Measurements from ENCODE around the gene SPOP.

The SPOP gene

GRCh38 chr17:49638818-49639217 is 39.1 kb downstream of the SPOP start:
- no peak overlapping the region for H3K14ac ChIP-seq (ENCODE audit: low read length in 2 of 2)

GRCh38 chr17:49637739-49638138 is 40.2 kb downstream of the SPOP start:
- H2BK12ac ChIP-seq (ENCODE audit: low read length in 2 of 2): no peak overlapping the region

More at GRCh38 chr17:49638818-49639217, 39.1 kb downstream of the SPOP start:
- 95% methylated on average over 5 of the region's 5 CpGs for WGBS
- Histone ChIP-seq H2BK12ac (ENCODE audit: low read length in 2 of 2) (no peak overlapping the region), H3K23ac (ENCODE audit: low read length in 2 of 2) (no peak overlapping the region), H3K4me2 (ENCODE audit: low read length, poor library complexity, severe bottlenecking) (no peak overlapping the region), H3K27ac (ENCODE audit: low read length, poor library complexity, severe bottlenecking) (no peak overlapping the region), H3K18ac (ENCODE audit: low read depth in 1 of 2, low read length in 2 of 2) (no peak overlapping the region), H2BK15ac (ENCODE audit: low read depth, poor library complexity, severe bottlenecking) (no peak overlapping the region), H3K4ac (ENCODE audit: low read depth in 1 of 2, low read length in 2 of 2) (no peak overlapping the region), H2AK5ac (ENCODE audit: low read length, severe bottlenecking) (no peak overlapping the region), H3K9ac (ENCODE audit: low read length) (no peak overlapping the region), H3K79me1 (replicated peaks; ENCODE audit: low read length, poor library complexity, severe bottlenecking) (peaks cover 21% of the 10 kb centered on the region), H4K8ac (ENCODE audit: low read length) (no peak overlapping the region), H3K4me1 (ENCODE audit: control insufficient read depth, insufficient read depth, low read depth, low read length) (peaks cover 4% of the 10 kb centered on the region), H2AFZ (ENCODE audit: low read depth, low read length) (no peak overlapping the region), H3K4me3 (ENCODE audit: insufficient read depth in 1 of 2, low read depth in 1 of 2, low read length in 2 of 2) (no peak overlapping the region), H2BK120ac (ENCODE audit: low read depth, low read length) (no peak overlapping the region), H3K27me3 (ENCODE audit: control insufficient read depth in 1 of 2, insufficient read depth in 1 of 2, low read length in 2 of 2) (no peaks in the 10 kb centered on the region), H3K9me3 (ENCODE audit: control insufficient read depth, low read length) (peaks cover 5% of the 10 kb centered on the region), H2BK5ac (ENCODE audit: low read depth, low read length, poor library complexity, severe bottlenecking) (no peak overlapping the region), H4K91ac (ENCODE audit: low read length) (no peak overlapping the region), H3K36me3 (ENCODE audit: control insufficient read depth in 1 of 2, insufficient read depth in 2 of 2, low read depth in 1 of 2, low read length in 2 of 2) (peaks cover 0 to 10% of the 10 kb centered on the region in 2 experiments)
- no peak for DNase-seq

GRCh38 chr17:49637050-49637449 is 40.8 kb downstream of the SPOP start:
- Histone ChIP-seq H3K18ac (ENCODE audit: low read depth in 1 of 2, low read length in 2 of 2) (no peak overlapping the region), H3K14ac (ENCODE audit: low read length in 2 of 2) (no peak overlapping the region), H2BK120ac (ENCODE audit: low read depth, low read length) (no peak overlapping the region), H4K8ac (ENCODE audit: low read length) (no peak overlapping the region), H2BK5ac (ENCODE audit: low read depth, low read length, poor library complexity, severe bottlenecking) (no peak overlapping the region), H2BK15ac (ENCODE audit: low read depth, poor library complexity, severe bottlenecking) (no peak overlapping the region), H3K9me3 (ENCODE audit: control insufficient read depth, low read length) (peaks cover 5% of the 10 kb centered on the region), H3K79me1 (replicated peaks; ENCODE audit: low read length, poor library complexity, severe bottlenecking) (peaks cover 22% of the 10 kb centered on the region), H2AK5ac (ENCODE audit: low read length, severe bottlenecking) (no peak overlapping the region), H2AFZ (ENCODE audit: low read depth, low read length) (no peak overlapping the region), H3K9ac (ENCODE audit: low read length) (no peak overlapping the region), H2BK12ac (ENCODE audit: low read length in 2 of 2) (no peak overlapping the region), H3K4ac (ENCODE audit: low read depth in 1 of 2, low read length in 2 of 2) (no peak overlapping the region), H3K27me3 (ENCODE audit: control insufficient read depth in 1 of 2, insufficient read depth in 1 of 2, low read length in 2 of 2) (no peaks in the 10 kb centered on the region), H3K27ac (ENCODE audit: low read length, poor library complexity, severe bottlenecking) (peak overlapping the region; percentile 54), H3K4me1 (ENCODE audit: control insufficient read depth, insufficient read depth, low read depth, low read length) (peaks cover 4% of the 10 kb centered on the region), H3K36me3 (ENCODE audit: control insufficient read depth in 1 of 2, insufficient read depth in 2 of 2, low read depth in 1 of 2, low read length in 2 of 2) (peaks cover 0 to 10% of the 10 kb centered on the region in 2 experiments), H3K4me3 (ENCODE audit: insufficient read depth in 1 of 2, low read depth in 1 of 2, low read length in 2 of 2) (no peak overlapping the region), H3K4me2 (ENCODE audit: low read length, poor library complexity, severe bottlenecking) (no peak overlapping the region), H4K91ac (ENCODE audit: low read length) (no peak overlapping the region), H3K23ac (ENCODE audit: low read length in 2 of 2) (no peak overlapping the region)
- WGBS: 88% methylated on average over 5 of the region's 7 CpGs
- no peak for DNase-seq

More at GRCh38 chr17:49637739-49638138, 40.2 kb downstream of the SPOP start:
- Histone ChIP-seq H3K27me3 (ENCODE audit: control insufficient read depth in 1 of 2, insufficient read depth in 1 of 2, low read length in 2 of 2) (no peaks in the 10 kb centered on the region), H4K8ac (ENCODE audit: low read length) (no peak overlapping the region), H3K9me3 (ENCODE audit: control insufficient read depth, low read length) (peaks cover 5% of the 10 kb centered on the region), H2BK15ac (ENCODE audit: low read depth, poor library complexity, severe bottlenecking) (no peak overlapping the region), H3K79me1 (replicated peaks; ENCODE audit: low read length, poor library complexity, severe bottlenecking) (peaks cover 22% of the 10 kb centered on the region), H3K4ac (ENCODE audit: low read depth in 1 of 2, low read length in 2 of 2) (no peak overlapping the region), H2AK5ac (ENCODE audit: low read length, severe bottlenecking) (no peak overlapping the region), H3K18ac (ENCODE audit: low read depth in 1 of 2, low read length in 2 of 2) (no peak overlapping the region), H3K27ac (ENCODE audit: low read length, poor library complexity, severe bottlenecking) (no peak overlapping the region), H3K4me2 (ENCODE audit: low read length, poor library complexity, severe bottlenecking) (no peak overlapping the region), H2BK120ac (ENCODE audit: low read depth, low read length) (no peak overlapping the region), H3K9ac (ENCODE audit: low read length) (no peak overlapping the region), H2BK5ac (ENCODE audit: low read depth, low read length, poor library complexity, severe bottlenecking) (no peak overlapping the region), H3K4me1 (ENCODE audit: control insufficient read depth, insufficient read depth, low read depth, low read length) (peaks cover 4% of the 10 kb centered on the region), H3K14ac (ENCODE audit: low read length in 2 of 2) (no peak overlapping the region), H2AFZ (ENCODE audit: low read depth, low read length) (no peak overlapping the region), H3K4me3 (ENCODE audit: insufficient read depth in 1 of 2, low read depth in 1 of 2, low read length in 2 of 2) (no peak overlapping the region), H3K23ac (ENCODE audit: low read length in 2 of 2) (no peak overlapping the region), H3K36me3 (ENCODE audit: control insufficient read depth in 1 of 2, insufficient read depth in 2 of 2, low read depth in 1 of 2, low read length in 2 of 2) (peaks cover 0 to 10% of the 10 kb centered on the region in 2 experiments), H4K91ac (ENCODE audit: low read length) (no peak overlapping the region)
- no CpG with 5 or more reads among the region's 1 CpG for WGBS
- DNase-seq: no peak

GRCh38 chr17:49635121-49635520 is 42.8 kb downstream of the SPOP start:
- Histone ChIP-seq H2AK5ac (ENCODE audit: low read length, severe bottlenecking) (no peak overlapping the region), H3K9me3 (ENCODE audit: control insufficient read depth, low read length) (peaks cover 5% of the 10 kb centered on the region), H3K79me1 (replicated peaks; ENCODE audit: low read length, poor library complexity, severe bottlenecking) (peaks cover 14% of the 10 kb centered on the region), H4K8ac (ENCODE audit: low read length) (no peak overlapping the region), H2BK15ac (ENCODE audit: low read depth, poor library complexity, severe bottlenecking) (no peak overlapping the region), H3K4me2 (ENCODE audit: low read length, poor library complexity, severe bottlenecking) (no peak overlapping the region), H3K14ac (ENCODE audit: low read length in 2 of 2) (no peak overlapping the region), H3K27me3 (ENCODE audit: control insufficient read depth in 1 of 2, insufficient read depth in 1 of 2, low read length in 2 of 2) (no peaks in the 10 kb centered on the region), H3K4me3 (ENCODE audit: insufficient read depth in 1 of 2, low read depth in 1 of 2, low read length in 2 of 2) (no peak overlapping the region), H3K18ac (ENCODE audit: low read depth in 1 of 2, low read length in 2 of 2) (no peak overlapping the region), H2BK120ac (ENCODE audit: low read depth, low read length) (no peak overlapping the region), H3K36me3 (ENCODE audit: control insufficient read depth in 1 of 2, insufficient read depth in 2 of 2, low read depth in 1 of 2, low read length in 2 of 2) (peaks cover 0 to 10% of the 10 kb centered on the region in 2 experiments), H3K4ac (ENCODE audit: low read depth in 1 of 2, low read length in 2 of 2) (no peak overlapping the region), H3K4me1 (ENCODE audit: control insufficient read depth, insufficient read depth, low read depth, low read length) (peaks cover 4% of the 10 kb centered on the region), H2AFZ (ENCODE audit: low read depth, low read length) (no peak overlapping the region), H3K9ac (ENCODE audit: low read length) (peak overlapping the region; percentile 23), H2BK5ac (ENCODE audit: low read depth, low read length, poor library complexity, severe bottlenecking) (no peak overlapping the region), H4K91ac (ENCODE audit: low read length) (no peak overlapping the region), H3K23ac (ENCODE audit: low read length in 2 of 2) (no peak overlapping the region), H3K27ac (ENCODE audit: low read length, poor library complexity, severe bottlenecking) (no peak overlapping the region), H2BK12ac (ENCODE audit: low read length in 2 of 2) (no peak overlapping the region)
- no peak for DNase-seq
- WGBS: no CpG with 5 or more reads among the region's 1 CpG
